Transverse colon (tissue), 4 donors: ENCODE data around the gene GGN. TPM values are rescaled to one million over a fixed set of nuclear protein-coding genes. Genes with fewer than 3 reads are reported as not detected.

ENCODE experiments used
- DNase-seq: peaks from one replicate; pipeline ENCODE4 v3.0.0-alpha.2; 2019
- H3K27ac ChIP-seq, 4 donors: fragments of 200-600 bp; sonication (generic); 2 replicates each; pipeline ENCODE4 v1.5.1; 2016 to 2018; ENCODE audit warnings: inconsistent platforms in 4 of 4
- H3K27me3 ChIP-seq: fragments of 200-600 bp; sonication (generic); 2 replicates; pipeline ENCODE4 v1.5.1; 2017; ENCODE audit warnings: inconsistent platforms
- H3K36me3 ChIP-seq, 4 donors: fragments of 200-600 bp; sonication (generic); 2 replicates each; pipeline ENCODE4 v1.5.1; 2017 to 2019; ENCODE audit warnings: inconsistent platforms in 4 of 4
- H3K4me1 ChIP-seq, 4 donors: fragments of 200-600 bp; sonication (generic); 2 replicates each; pipeline ENCODE4 v1.5.1; 2017 to 2020; ENCODE audit warnings: inconsistent platforms in 4 of 4
- H3K4me3 ChIP-seq, 4 donors: fragments of 200-600 bp; sonication (generic); 1 replicate in 1 of 4; 2 replicates in 3 of 4; pipeline versions ENCODE4 v1.5.1 to v1.6.1; 2017 to 2019; ENCODE audit warnings: inconsistent platforms in 4 of 4
- H3K9me3 ChIP-seq, 2 donors: fragments of 200-600 bp; sonication (generic); 2 replicates each; pipeline ENCODE4 v1.5.1; 2017 to 2019; ENCODE audit warnings: inconsistent platforms in 2 of 2
- CTCF ChIP-seq, 5 experiments: fragments of 200-600 bp in 3 of 5; fragments of 450-650 bp in 2 of 5; sonication (generic) in 3 of 5; IDR thresholded peaks; 1 replicate in 2 of 5; 2 replicates in 3 of 5; pipeline ENCODE4 v1.5.1; 2016 to 2017; ENCODE audit warnings: antibody characterized with exemption in 5 of 5, inconsistent platforms in 3 of 5, mild to moderate bottlenecking in 2 of 5, moderate library complexity in 1 of 5
- EP300 ChIP-seq: sonication (generic); formaldehyde crosslinking; IDR thresholded peaks from one replicate; pipeline ENCODE4 v1.6.1; 2017; ENCODE audit warnings: antibody characterized with exemption, low read depth
- POLR2A ChIP-seq: fragments of 450-650 bp; IDR thresholded peaks from one replicate; pipeline ENCODE4 v1.6.1; 2016; ENCODE audit warnings: antibody characterized with exemption, mild to moderate bottlenecking, moderate library complexity
- POLR2AphosphoS5 ChIP-seq, 3 donors: sonication (generic); formaldehyde crosslinking; IDR thresholded peaks; one replicate each; pipeline ENCODE4 v1.6.1; 2016; ENCODE audit warnings: antibody characterized with exemption in 3 of 3
- WGBS, 2 donors: methylation state at CpG; one replicate each; pipeline ENCODE4 v1.1.5; 2018; ENCODE audit warnings: low coverage in 1 of 2; 5-methylcytosine and 5-hydroxymethylcytosine counted together
- in situ Hi-C, 4 donors: fragments of 200-750 bp; cut with MboI; loops; one replicate each; pipeline versions ENCODE4 v1.15.0 to v1.15.1; 2017; ENCODE audit warnings: low sequenced_read_pairs in 3 of 4, low pct_ligation_motif_present in 1 of 4, low pct_unique_long_range_greater_than_20kb in 1 of 4
- intact Hi-C: fragments of 100-400 bp; cut with DNase I; formaldehyde crosslinking; loops from one replicate; pipeline ENCODE4 v1.15.1; 2023; ENCODE audit warnings: low total_unique reads
- total RNA-seq, 4 donors: library from RNA; depleted of rRNA; stranded (reverse); fragments of >200 nt; gene quantifications; one replicate each; pipeline ENCODE4 v1.1.0, GENCODE V29; 2016

The GGN gene
- total RNA-seq, 4 donors from 2014 or later: not detected

- peaks cover 0 to 21% (median 9%) of the 10 kb centered on the region in 4 donors for H3K36me3 ChIP-seq
- H3K9me3 ChIP-seq: no peaks in the 10 kb centered on the region
- no peak for DNase-seq
- in situ Hi-C loops (no loop called here), intact Hi-C loops (no loop called here)
- no peak overlapping the region for H3K27ac ChIP-seq
- H3K27me3 ChIP-seq: peaks cover 52% of the 10 kb centered on the region
- H3K4me1 ChIP-seq: peaks cover 8 to 36% (median 34%) of the 10 kb centered on the region in 4 donors
- WGBS, 2 donors: 69% methylated on average over 58 of the region's 61 CpGs; no CpG with 5 or more reads in 1 of the 2 donors
- no peak for TF ChIP-seq CTCF (IDR thresholded peaks at IDR 0.05)
- TF ChIP-seq EP300: no peak
- no peak for TF ChIP-seq POLR2A
- TF ChIP-seq POLR2AphosphoS5 (IDR thresholded peaks at IDR 0.05): no peak
- H3K4me3 ChIP-seq: peak overlapping the region in 1 of 4 donors; percentile 54
These were observed 1.4 kb downstream of the GGN start for GRCh38 chr19:38386300-38386970.

- TF ChIP-seq EP300 (no peak), POLR2A (no peak), CTCF (IDR thresholded peaks at IDR 0.05) (no peak), POLR2AphosphoS5 (IDR thresholded peaks at IDR 0.05) (no peak)
- no peak overlapping the region for H3K27ac ChIP-seq
- in situ Hi-C loops: no loop called here
- peaks cover 8 to 36% (median 34%) of the 10 kb centered on the region in 4 donors for H3K4me1 ChIP-seq
- H3K27me3 ChIP-seq: peaks cover 47% of the 10 kb centered on the region
- WGBS, 2 donors: 64% methylated on average over 38 of the region's 40 CpGs; no CpG with 5 or more reads in 1 of the 2 donors
- DNase-seq: no peak
- no peak overlapping the region for H3K4me3 ChIP-seq
- no peaks in the 10 kb centered on the region for H3K9me3 ChIP-seq
- intact Hi-C loops: no loop called here
- peaks cover 0 to 27% (median 12%) of the 10 kb centered on the region in 4 donors for H3K36me3 ChIP-seq
These were observed 2.0 kb downstream of the GGN start for GRCh38 chr19:38385804-38386257.

GRCh38 chr19:38385057-38385803, 2.6 kb downstream of the GGN start:
- Histone ChIP-seq H3K27ac (no peak overlapping the region), H3K27me3 (peaks cover 43% of the 10 kb centered on the region), H3K4me3 (no peak overlapping the region), H3K36me3 (peaks cover 0 to 29% (median 14%) of the 10 kb centered on the region in 4 donors), H3K9me3 (no peaks in the 10 kb centered on the region), H3K4me1 (peaks cover 8 to 36% (median 34%) of the 10 kb centered on the region in 4 donors)
- in situ Hi-C loops (no loop called here), intact Hi-C loops (no loop called here)
- 92% methylated on average over 39 of the region's 40 CpGs; no CpG with 5 or more reads in 1 of the 2 donors for WGBS, 2 donors
- no peak for DNase-seq
- no peak for TF ChIP-seq EP300
- TF ChIP-seq CTCF (IDR thresholded peaks at IDR 0.05): no peak
- TF ChIP-seq POLR2AphosphoS5 (IDR thresholded peaks at IDR 0.05): no peak
- no peak for TF ChIP-seq POLR2A

GRCh38 chr19:38384209-38385027, 3.4 kb downstream of the GGN start:
- Histone ChIP-seq H3K27me3 (peaks cover 36% of the 10 kb centered on the region), H3K4me1 (peaks cover 8 to 36% (median 33%) of the 10 kb centered on the region in 4 donors), H3K36me3 (peaks cover 0 to 29% (median 14%) of the 10 kb centered on the region in 4 donors), H3K27ac (no peak overlapping the region), H3K9me3 (no peaks in the 10 kb centered on the region), H3K4me3 (no peak overlapping the region)
- WGBS, 2 donors: 90% methylated on average over 10 of the region's 10 CpGs; no CpG with 5 or more reads in 1 of the 2 donors
- no peak for DNase-seq
- TF ChIP-seq POLR2AphosphoS5 (IDR thresholded peaks at IDR 0.05): no peak
- TF ChIP-seq EP300: no peak
- TF ChIP-seq POLR2A: no peak
- no peak for TF ChIP-seq CTCF (IDR thresholded peaks at IDR 0.05)
- in situ Hi-C loops (no loop called here), intact Hi-C loops (no loop called here)
